A549 treated with AZD9567 at 1 μM for 4 hours (cell line): Measurements from ENCODE around the gene PVR. TPM values are rescaled to one million over a fixed set of nuclear protein-coding genes. Genes with fewer than 3 reads are reported as not detected.

Source experiments
- total RNA-seq: library from RNA; stranded (reverse); fragments of 200-300 nt; extraction: Qiagen RNA extraction; gene quantifications from 5 replicates; pipeline ENCODE4 v1.2.3, GENCODE V29; 2022; ENCODE audit not compliant: insufficient read depth

The PVR gene
- 105 to 118 TPM (median 111 TPM) in 5 replicates for total RNA-seq

DNA sequence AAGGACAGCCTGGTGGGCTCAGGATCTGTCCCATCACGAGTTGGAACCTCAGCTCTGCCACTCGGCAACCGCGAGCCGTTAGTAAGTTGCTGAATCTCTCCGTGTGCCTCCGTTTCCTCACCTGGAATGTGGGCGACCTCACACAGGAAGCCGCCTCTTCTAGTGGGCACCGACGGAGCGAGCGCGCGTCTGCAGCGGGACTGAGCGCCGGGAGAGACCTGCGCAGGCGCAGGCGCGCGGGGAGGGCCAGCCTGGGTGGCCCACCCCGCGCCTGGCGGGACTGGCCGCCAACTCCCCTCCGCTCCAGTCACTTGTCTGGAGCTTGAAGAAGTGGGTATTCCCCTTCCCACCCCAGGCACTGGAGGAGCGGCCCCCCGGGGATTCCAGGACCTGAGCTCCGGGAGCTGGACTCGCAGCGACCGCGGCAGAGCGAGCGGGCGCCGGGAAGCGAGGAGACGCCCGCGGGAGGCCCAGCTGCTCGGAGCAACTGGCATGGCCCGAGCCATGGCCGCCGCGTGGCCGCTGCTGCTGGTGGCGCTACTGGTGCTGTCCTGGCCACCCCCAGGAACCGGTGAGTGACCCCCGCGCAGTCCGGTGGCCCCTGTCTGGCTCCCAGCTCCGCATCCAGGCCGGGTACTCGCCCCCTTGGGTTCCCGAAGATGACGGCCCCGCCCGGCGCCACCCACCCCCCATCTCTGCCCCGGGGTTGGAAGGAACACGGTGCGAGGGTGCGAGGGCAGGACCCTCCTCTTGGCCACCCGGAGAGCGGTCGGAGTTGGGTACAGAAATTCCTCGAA, at the start of gene PVR:
PVR (plus strand) TSS at position 306 of the 797 bp plus-strand sequence; CDS start at position 493, 187 bp downstream.

GRCh38 chr19:44613295-44614178, 30.2 kb upstream of the PVR start, which contains the start of gene IGSF23:
Gene IGSF23 (plus strand): TSS chr19:44613563. CDS start chr19:44613646, 83 bp downstream.

GRCh38 chr19:44671400-44671799, 27.7 kb downstream of the PVR start, which contains the start of gene CEACAM19:
Gene CEACAM19 (plus strand): TSS chr19:44671482. CDS start chr19:44671932, 450 bp downstream.

GRCh38 chr19:44698492-44699201, 54.9 kb downstream of the PVR start, which contains the start of gene CEACAM16:
Gene CEACAM16 (plus strand): TSS chr19:44699151. CDS start chr19:44701457, 2,306 bp downstream.

Other genes with a start within 250 kb of the PVR start
- gene ZNF285, start 242.3 kb upstream of the PVR start, total RNA-seq, result 0.42 to 2.2 TPM (median 1.5 TPM) in 5 replicates
- 1.9 to 3.5 TPM (median 3.0 TPM) in 5 replicates for gene ZNF229, start 195.4 kb upstream of the PVR start, total RNA-seq
- 5.9 to 8.8 TPM (median 8.4 TPM) in 5 replicates for gene ZNF180, start 143.4 kb upstream of the PVR start, total RNA-seq
- gene CEACAM20, start 114.2 kb upstream of the PVR start, total RNA-seq, result 0.08 to 0.17 TPM (median 0.14 TPM) in 4 of 5 replicates, not detected in the other
- gene IGSF23, start 30.3 kb upstream of the PVR start, total RNA-seq, result 0.45 to 0.85 TPM (median 0.56 TPM) in 4 of 5 replicates, not detected in the other
- gene CEACAM19, start 27.6 kb downstream of the PVR start, total RNA-seq, result 8.1 to 12.4 TPM (median 9.7 TPM) in 5 replicates
- 0.12 to 0.16 TPM (median 0.14 TPM) in 4 of 5 replicates, not detected in the other for gene CEACAM16, start 55.2 kb downstream of the PVR start, total RNA-seq
- 25.3 to 59.4 TPM (median 53.0 TPM) in 5 replicates for gene BCL3, start 104.8 kb downstream of the PVR start, total RNA-seq
- not detected in 5 replicates for gene CBLC, start 134.0 kb downstream of the PVR start, total RNA-seq
- gene BCAM, start 165.2 kb downstream of the PVR start, total RNA-seq, result 53.6 to 84.4 TPM (median 82.5 TPM) in 5 replicates
- 57.3 to 79.5 TPM (median 73.5 TPM) in 5 replicates for gene NECTIN2, start 202.4 kb downstream of the PVR start, total RNA-seq
- 222 to 250 TPM (median 240 TPM) in 5 replicates for gene TOMM40, start 247.3 kb downstream of the PVR start, total RNA-seq